B cell (primary cell): Measurements from ENCODE around the gene CCIN. TPM values are rescaled to one million over a fixed set of nuclear protein-coding genes. Genes with fewer than 3 reads are reported as not detected.

ENCODE experiments used
- ATAC-seq: fragments of 200-7000 bp; cut with Tn5 transposase; one replicate; pipeline ENCODE4 v1.10.0; 2021; ENCODE audit warnings: low read depth, mild to moderate bottlenecking, moderate number of reproducible peaks, moderate library complexity
- CTCF ChIA-PET: fragments of 350-600 bp; sonication (Branson Sonifier 250); formaldehyde crosslinking; loops from one replicate; lab custom pipeline; 2021; ENCODE audit warnings: antibody characterized with exemption, inconsistent platforms; lab: Charles Lee
- POLR2A ChIA-PET: fragments of 350-600 bp; sonication (Branson Sonifier 250); formaldehyde crosslinking; loops from one replicate; lab custom pipeline; 2021; ENCODE audit warnings: antibody characterized with exemption; lab: Charles Lee
- DNase-seq: peaks from one replicate; pipeline ENCODE4 v3.0.0; 2013
- H2AFZ ChIP-seq: 2 replicates; pipeline ENCODE4 v1.6.1; 2012; ENCODE audit warnings: mild to moderate bottlenecking, low read depth, low read length; ENCODE audit not compliant: insufficient read depth, poor library complexity, severe bottlenecking
- H3K27ac ChIP-seq, 2 donors: 1 replicate in 1 of 2; 2 replicates in 1 of 2; pipeline ENCODE4 v1.5.1; 2012 to 2013; ENCODE audit warnings: low read length in 2 of 2, mild to moderate bottlenecking in 2 of 2, moderate library complexity in 1 of 2
- H3K27me3 ChIP-seq, 4 experiments: fragments of 200-600 bp in 1 of 4; sonication (generic) in 1 of 4; replicated peaks in 1 of 4; 1 replicate in 2 of 4; 2 replicates in 2 of 4; pipeline versions ENCODE4 v1.6.1 to v1.7.0; 2013 to 2016; ENCODE audit warnings: low read length in 3 of 4, mild to moderate bottlenecking in 2 of 4, mixed read lengths in 1 of 4, moderate library complexity in 1 of 4; ENCODE audit not compliant: insufficient read depth in 4 of 4, control insufficient read depth in 3 of 4; ENCODE audit errors: control extremely low read depth in 1 of 4
- H3K36me3 ChIP-seq, 2 experiments: replicated peaks in 1 of 2; 1 replicate in 1 of 2; 2 replicates in 1 of 2; pipeline versions ENCODE4 v1.6.1 to v1.7.1; 2013; ENCODE audit warnings: low read length in 1 of 2; ENCODE audit not compliant: insufficient read depth in 2 of 2, control insufficient read depth in 1 of 2; ENCODE audit errors: control extremely low read depth in 1 of 2, extremely low read depth in 1 of 2
- H3K4me1 ChIP-seq, 2 donors: fragments of 200-600 bp in 1 of 2; sonication (generic) in 1 of 2; 1 replicate in 1 of 2; 2 replicates in 1 of 2; pipeline versions ENCODE4 v1.5.1 to v1.6.1; 2013 to 2017; ENCODE audit warnings: low read length in 2 of 2; ENCODE audit not compliant: control insufficient read depth in 2 of 2, insufficient read depth in 2 of 2
- H3K4me2 ChIP-seq: replicated peaks from 2 replicates; pipeline ENCODE3; 2012; ENCODE audit warnings: mild to moderate bottlenecking, low read depth, low read length; ENCODE audit not compliant: poor library complexity, severe bottlenecking
- H3K4me3 ChIP-seq, 5 experiments: fragments of 200-600 bp in 1 of 5; sonication (generic) in 1 of 5; 1 replicate in 3 of 5; 2 replicates in 2 of 5; pipeline versions ENCODE4 v1.5.1 to v1.7.0; 2011 to 2016; ENCODE audit warnings: low read length in 4 of 5, mild to moderate bottlenecking in 4 of 5, low read depth in 2 of 5, control low read depth in 1 of 5, moderate library complexity in 1 of 5; ENCODE audit not compliant: insufficient read depth in 1 of 5; ENCODE audit errors: control extremely low read depth in 1 of 5, extremely low read depth in 1 of 5
- H3K79me2 ChIP-seq: fragments of 200-600 bp; sonication (generic); one replicate; pipeline ENCODE4 v1.6.0; 2016; ENCODE audit warnings: low read length; ENCODE audit not compliant: control insufficient read depth, insufficient read depth
- H3K9ac ChIP-seq: fragments of 200-600 bp; sonication (generic); 2 replicates; pipeline ENCODE4 v1.6.1; 2017; ENCODE audit warnings: mild to moderate bottlenecking, low read length, moderate library complexity
- H3K9me3 ChIP-seq, 3 donors: one replicate each; pipeline versions ENCODE4 v1.6.1 to v1.7.1; 2013; ENCODE audit warnings: low read length in 2 of 3; ENCODE audit not compliant: control insufficient read depth in 2 of 3, insufficient read depth in 1 of 3; ENCODE audit errors: control extremely low read depth in 1 of 3
- H4K20me1 ChIP-seq: 2 replicates; pipeline ENCODE4 v1.6.0; 2012; ENCODE audit warnings: mild to moderate bottlenecking, low read length; ENCODE audit not compliant: insufficient read depth, control insufficient read depth, poor library complexity, severe bottlenecking
- H3K27ac Mint-ChIP-seq: one replicate; pipeline ENCODE4 v1.8.0; 2021; ENCODE audit warnings: mixed read lengths
- H3K27me3 Mint-ChIP-seq: one replicate; pipeline ENCODE4 v1.8.0; 2021; ENCODE audit warnings: mixed read lengths
- H3K4me1 Mint-ChIP-seq: one replicate; pipeline ENCODE4 v1.8.0; 2021; ENCODE audit warnings: mixed read lengths
- H3K4me3 Mint-ChIP-seq: one replicate; pipeline ENCODE4 v1.8.0; 2021; ENCODE audit warnings: mixed read lengths
- H3K9me3 Mint-ChIP-seq: one replicate; pipeline ENCODE4 v1.8.0; 2022; ENCODE audit warnings: mixed read lengths; ENCODE audit not compliant: insufficient read depth
- EZH2 ChIP-seq: IDR thresholded peaks from 2 replicates; pipeline ENCODE4 v1.6.1; 2012; ENCODE audit warnings: borderline replicate concordance, low read depth, mild to moderate bottlenecking, moderate library complexity, low read length; ENCODE audit not compliant: insufficient read depth, poor library complexity, severe bottlenecking
- WGBS: methylation state at CpG from one replicate; pipeline ENCODE4 v1.1.5; 2013; ENCODE audit warnings: missing lambda C conversion rate; ENCODE audit not compliant: insufficient coverage; 5-methylcytosine and 5-hydroxymethylcytosine counted together
- intact Hi-C: fragments of 100-400 bp; cut with micrococcal nuclease; formaldehyde crosslinking; loops from one replicate; pipeline ENCODE4 v1.10.0; 2022
- polyA plus RNA-seq: library from polyadenylated mRNA; depleted of rRNA; stranded (reverse); fragments of >200 nt; gene quantifications from 2 replicates; pipeline ENCODE4 v1.2.3, GENCODE V29; 2012
- total RNA-seq, 2 donors: library from RNA; stranded (reverse); fragments of 120-200 nt in 1 of 2; gene quantifications; 1 replicate in 1 of 2; 2 replicates in 1 of 2; pipeline versions ENCODE4 v1.2.3 to v1.2.4, GENCODE V29; 2013 to 2022
- TF ChIP-seq, protein P1 (sequence below): fragments of 200-600 bp; IDR thresholded peaks from one replicate; pipeline ENCODE4 v1.8.0; 2022; ENCODE audit warnings: antibody characterized with exemption, mild to moderate bottlenecking

Gene CCIN
- total and polyA plus RNA-seq, 2 donors (not counting 1 experiment from before 2014, with no cell fraction given), result 0.15 TPM; not detected in 1

DNA sequence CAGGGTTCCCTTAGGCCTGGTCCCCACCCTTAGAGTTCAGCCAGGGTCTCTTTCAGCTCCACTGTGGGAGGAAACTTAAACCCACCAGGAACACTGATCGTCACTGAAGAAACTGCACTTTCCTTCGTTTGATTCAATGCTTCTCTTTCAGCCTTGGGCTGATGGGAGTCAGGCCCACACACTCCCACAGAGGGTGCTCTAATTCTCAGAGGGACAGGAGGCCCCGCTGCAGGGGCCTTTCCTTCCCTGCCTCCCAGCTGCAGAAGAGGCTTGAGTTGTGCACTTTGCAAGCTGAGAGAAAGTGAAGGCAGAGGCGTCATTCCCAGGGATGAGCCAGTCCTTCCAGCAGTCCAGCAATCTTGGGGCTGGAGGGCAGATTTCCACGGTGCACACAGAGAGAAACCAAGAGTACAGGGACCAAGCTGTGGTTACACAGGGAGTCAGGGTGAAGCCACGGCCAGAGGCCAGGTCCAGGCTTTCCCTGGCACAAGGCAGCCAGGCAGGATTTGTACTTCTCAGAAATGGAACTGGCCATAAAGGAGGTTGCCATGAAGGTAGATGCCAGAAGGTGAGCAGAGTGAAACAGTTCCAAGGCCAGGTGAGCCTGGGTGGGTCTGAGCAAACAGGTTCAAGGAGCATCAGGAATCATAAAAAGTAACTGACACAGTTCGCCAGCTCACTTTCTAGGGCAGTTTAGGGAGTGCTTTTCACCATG, 43.0 kb upstream of the CCIN start:
- H3K9ac ChIP-seq, result no peak overlapping the region
- no peaks in the 10 kb centered on the region for H3K9me3 Mint-ChIP-seq
- ChIA-PET CTCF (interaction anchor here (1.5 kb wide), 1 partner anchor 21 kb away, joined by 3 read pairs; no protein-coding TSS in a partner anchor), POLR2A (no interaction called here)
- TF ChIP-seq, protein P1, sequence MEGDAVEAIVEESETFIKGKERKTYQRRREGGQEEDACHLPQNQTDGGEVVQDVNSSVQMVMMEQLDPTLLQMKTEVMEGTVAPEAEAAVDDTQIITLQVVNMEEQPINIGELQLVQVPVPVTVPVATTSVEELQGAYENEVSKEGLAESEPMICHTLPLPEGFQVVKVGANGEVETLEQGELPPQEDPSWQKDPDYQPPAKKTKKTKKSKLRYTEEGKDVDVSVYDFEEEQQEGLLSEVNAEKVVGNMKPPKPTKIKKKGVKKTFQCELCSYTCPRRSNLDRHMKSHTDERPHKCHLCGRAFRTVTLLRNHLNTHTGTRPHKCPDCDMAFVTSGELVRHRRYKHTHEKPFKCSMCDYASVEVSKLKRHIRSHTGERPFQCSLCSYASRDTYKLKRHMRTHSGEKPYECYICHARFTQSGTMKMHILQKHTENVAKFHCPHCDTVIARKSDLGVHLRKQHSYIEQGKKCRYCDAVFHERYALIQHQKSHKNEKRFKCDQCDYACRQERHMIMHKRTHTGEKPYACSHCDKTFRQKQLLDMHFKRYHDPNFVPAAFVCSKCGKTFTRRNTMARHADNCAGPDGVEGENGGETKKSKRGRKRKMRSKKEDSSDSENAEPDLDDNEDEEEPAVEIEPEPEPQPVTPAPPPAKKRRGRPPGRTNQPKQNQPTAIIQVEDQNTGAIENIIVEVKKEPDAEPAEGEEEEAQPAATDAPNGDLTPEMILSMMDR, result no peak
- no peak for TF ChIP-seq EZH2
- no peaks in the 10 kb centered on the region for H4K20me1 ChIP-seq
- H3K4me3 Mint-ChIP-seq, result no peak overlapping the region
- intact Hi-C loops, result no loop called here
- no peaks in the 10 kb centered on the region for H3K9me3 ChIP-seq
- H3K27me3 ChIP-seq, result no peaks in the 10 kb centered on the region
- no peak overlapping the region for H3K4me2 ChIP-seq
- H3K4me1 Mint-ChIP-seq, result peaks cover 11% of the 10 kb centered on the region
- peaks cover 0 to 3% of the 10 kb centered on the region in 2 experiments for H3K36me3 ChIP-seq
- no peak overlapping the region for H2AFZ ChIP-seq
- H3K27ac Mint-ChIP-seq, result no peak overlapping the region
- no peak for DNase-seq
- ATAC-seq, result no peak
- no peaks in the 10 kb centered on the region for H3K79me2 ChIP-seq
- WGBS, result 63% methylated on average over 5 of the region's 7 CpGs
- H3K27me3 Mint-ChIP-seq, result no peaks in the 10 kb centered on the region
- no peak overlapping the region for H3K27ac ChIP-seq
- H3K4me1 ChIP-seq, result peaks cover 10 to 11% of the 10 kb centered on the region in 2 donors
- no peak overlapping the region for H3K4me3 ChIP-seq

GRCh38 chr9:36127652-36128244, 41.4 kb upstream of the CCIN start:
- Histone ChIP-seq H3K4me2 (peak overlapping the region; percentile 45), H2AFZ (peak overlapping the region; percentile 59), H3K27ac (no peak overlapping the region), H3K9ac (no peak overlapping the region), H3K36me3 (no peaks in the 10 kb centered on the region), H3K9me3 (no peaks in the 10 kb centered on the region), H3K4me1 (peaks cover 10 to 11% of the 10 kb centered on the region in 2 donors), H3K4me3 (no peak overlapping the region), H3K27me3 (no peaks in the 10 kb centered on the region), H3K79me2 (no peaks in the 10 kb centered on the region), H4K20me1 (no peaks in the 10 kb centered on the region)
- peak; percentile 28 for ATAC-seq
- 33% methylated on average over 2 of the region's 5 CpGs for whole genome bisulfite sequencing
- intact Hi-C loops, result no loop called here
- Mint-ChIP-seq H3K4me3 (no peak overlapping the region), H3K9me3 (no peaks in the 10 kb centered on the region), H3K4me1 (peaks cover 11% of the 10 kb centered on the region), H3K27ac (no peak overlapping the region), H3K27me3 (no peaks in the 10 kb centered on the region)
- DNase-seq, result no peak
- CTCF ChIA-PET, result interaction anchor here (1.4 kb wide), 1 partner anchor 25 kb away, joined by 4 read pairs; no protein-coding TSS in a partner anchor
- TF ChIP-seq, protein P1, result no peak
- no peak for TF ChIP-seq EZH2
- POLR2A ChIA-PET, result no interaction called here
